ENCODE results near the gene CDK5RAP3.

GRCh38 chr17:48011405-48012150 lies 40.7 kb downstream of the CDK5RAP3 start:
- peak; percentile 78 for TF ChIP-seq CTCF (tag by site-specific recombination; IDR thresholded peaks at IDR 0.05)
- no peak for TF ChIP-seq ZNF174 (tag by site-specific recombination; IDR thresholded peaks at IDR 0.05)
